Testis (tissue), 2 donors: ENCODE results near the gene CHCHD6.

ENCODE experiments used
- POLR2A ChIP-seq: fragments of 450-650 bp; IDR thresholded peaks from one replicate; pipeline ENCODE4 v1.6.1; 2017; ENCODE audit warnings: antibody characterized with exemption, mild to moderate bottlenecking, moderate library complexity
- TF ChIP-seq, protein P1 (sequence below), 3 experiments: fragments of 450-650 bp in 2 of 3; fragments of 200-600 bp in 1 of 3; sonication (generic) in 1 of 3; IDR thresholded peaks; one replicate each; pipeline ENCODE4 v1.5.1; 2016 to 2019; ENCODE audit warnings: antibody characterized with exemption in 3 of 3, mild to moderate bottlenecking in 2 of 3, moderate library complexity in 1 of 3

GRCh38 chr3:127003175-127003555, 299.1 kb downstream of the CHCHD6 start:
- no peak for TF ChIP-seq POLR2A
- TF ChIP-seq, protein P1, sequence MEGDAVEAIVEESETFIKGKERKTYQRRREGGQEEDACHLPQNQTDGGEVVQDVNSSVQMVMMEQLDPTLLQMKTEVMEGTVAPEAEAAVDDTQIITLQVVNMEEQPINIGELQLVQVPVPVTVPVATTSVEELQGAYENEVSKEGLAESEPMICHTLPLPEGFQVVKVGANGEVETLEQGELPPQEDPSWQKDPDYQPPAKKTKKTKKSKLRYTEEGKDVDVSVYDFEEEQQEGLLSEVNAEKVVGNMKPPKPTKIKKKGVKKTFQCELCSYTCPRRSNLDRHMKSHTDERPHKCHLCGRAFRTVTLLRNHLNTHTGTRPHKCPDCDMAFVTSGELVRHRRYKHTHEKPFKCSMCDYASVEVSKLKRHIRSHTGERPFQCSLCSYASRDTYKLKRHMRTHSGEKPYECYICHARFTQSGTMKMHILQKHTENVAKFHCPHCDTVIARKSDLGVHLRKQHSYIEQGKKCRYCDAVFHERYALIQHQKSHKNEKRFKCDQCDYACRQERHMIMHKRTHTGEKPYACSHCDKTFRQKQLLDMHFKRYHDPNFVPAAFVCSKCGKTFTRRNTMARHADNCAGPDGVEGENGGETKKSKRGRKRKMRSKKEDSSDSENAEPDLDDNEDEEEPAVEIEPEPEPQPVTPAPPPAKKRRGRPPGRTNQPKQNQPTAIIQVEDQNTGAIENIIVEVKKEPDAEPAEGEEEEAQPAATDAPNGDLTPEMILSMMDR (IDR thresholded peaks at IDR 0.05), result no peak
